GM12874 (cell line): ENCODE measurements around the gene DOHH.
A peak's percentile ranks its signal among the peaks of the same experiment; 100 is the strongest.

Experiments used
- CTCF ChIP-seq: IDR thresholded peaks from 2 replicates; pipeline ENCODE4 v1.5.1; 2011; ENCODE audit warnings: low read depth, mild to moderate bottlenecking, control low read depth, low read length, moderate library complexity; ENCODE audit not compliant: insufficient read depth

Gene DOHH

GRCh38 chr19:3527238-3527910 lies 26.9 kb upstream of the DOHH start:
- TF ChIP-seq CTCF: no peak

DNA sequence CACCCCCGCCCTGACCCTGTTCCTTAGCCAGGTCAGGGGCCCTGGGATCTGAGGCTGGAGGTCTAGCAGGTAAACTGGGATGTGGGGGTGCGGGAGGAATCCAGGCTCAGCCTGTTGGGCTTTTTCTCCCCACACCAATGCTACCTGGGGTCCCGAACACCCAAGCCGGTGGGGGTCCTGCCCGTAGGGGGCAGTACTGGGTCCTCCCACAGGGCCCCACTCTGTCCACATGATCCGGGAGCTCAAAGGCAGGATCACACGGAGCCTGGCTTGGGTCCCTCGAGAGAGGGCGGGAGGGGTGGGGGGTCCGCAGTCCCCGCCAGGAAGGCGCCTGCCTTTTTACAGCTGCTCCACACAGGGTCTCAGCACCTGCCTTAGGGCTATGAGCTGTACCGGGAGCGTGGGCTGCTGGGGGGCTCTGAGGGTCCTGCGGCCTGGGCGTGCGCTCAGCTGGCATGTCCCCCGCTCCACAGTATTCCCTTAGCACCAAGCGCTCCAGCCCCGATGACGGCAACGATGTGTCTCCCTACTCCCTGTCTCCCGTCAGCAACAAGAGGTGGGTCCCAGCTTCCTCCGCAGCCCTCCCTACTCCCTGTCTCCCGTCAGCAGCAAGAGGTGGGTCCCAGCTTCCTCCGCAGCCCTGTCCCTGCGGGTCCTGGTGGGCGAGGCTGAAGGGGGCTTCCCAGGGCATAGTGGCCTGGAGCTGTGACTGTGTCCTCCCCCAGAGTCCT lies 26.2 kb upstream of the DOHH start:
- TF ChIP-seq CTCF: peak; percentile 14; the same call in 1 of the 2 replicates

- TF ChIP-seq CTCF: no peak
Observed at GRCh38 chr19:3524904-3525451, 24.5 kb upstream of the DOHH start.

GRCh38 chr19:3524078-3524842 lies 23.8 kb upstream of the DOHH start:
- TF ChIP-seq CTCF: no peak

- no peak for TF ChIP-seq CTCF
Observed at GRCh38 chr19:3523361-3524077, 23.0 kb upstream of the DOHH start.

GRCh38 chr19:3522421-3523360 lies 22.2 kb upstream of the DOHH start:
- no peak for TF ChIP-seq CTCF
